Effector CD8-positive, alpha-beta T cell (primary cell): ENCODE measurements around the gene MET.
"Not testable (repeated sequence)": the region's sequence is repeated elsewhere in the genome, so short reads cannot be mapped to it uniquely, and the experiment has no call there.

Experiments used
- DNase-seq: peaks from one replicate; lab custom pipeline; 2025; lab: John Stamatoyannopoulos, UW

MET gene

DNA sequence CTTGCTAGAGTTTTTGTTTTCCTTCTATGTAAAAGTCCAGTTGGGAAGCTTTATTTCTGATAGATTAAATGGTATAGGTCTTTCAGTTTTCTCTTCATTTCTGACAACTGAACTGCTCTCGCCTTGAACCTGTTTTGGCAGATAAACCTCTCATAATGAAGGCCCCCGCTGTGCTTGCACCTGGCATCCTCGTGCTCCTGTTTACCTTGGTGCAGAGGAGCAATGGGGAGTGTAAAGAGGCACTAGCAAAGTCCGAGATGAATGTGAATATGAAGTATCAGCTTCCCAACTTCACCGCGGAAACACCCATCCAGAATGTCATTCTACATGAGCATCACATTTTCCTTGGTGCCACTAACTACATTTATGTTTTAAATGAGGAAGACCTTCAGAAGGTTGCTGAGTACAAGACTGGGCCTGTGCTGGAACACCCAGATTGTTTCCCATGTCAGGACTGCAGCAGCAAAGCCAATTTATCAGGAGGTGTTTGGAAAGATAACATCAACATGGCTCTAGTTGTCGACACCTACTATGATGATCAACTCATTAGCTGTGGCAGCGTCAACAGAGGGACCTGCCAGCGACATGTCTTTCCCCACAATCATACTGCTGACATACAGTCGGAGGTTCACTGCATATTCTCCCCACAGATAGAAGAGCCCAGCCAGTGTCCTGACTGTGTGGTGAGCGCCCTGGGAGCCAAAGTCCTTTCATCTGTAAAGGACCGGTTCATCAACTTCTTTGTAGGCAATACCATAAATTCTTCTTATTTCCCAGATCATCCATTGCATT is 27.1 kb downstream of the MET start:
- DNase-seq = no peak

DNA sequence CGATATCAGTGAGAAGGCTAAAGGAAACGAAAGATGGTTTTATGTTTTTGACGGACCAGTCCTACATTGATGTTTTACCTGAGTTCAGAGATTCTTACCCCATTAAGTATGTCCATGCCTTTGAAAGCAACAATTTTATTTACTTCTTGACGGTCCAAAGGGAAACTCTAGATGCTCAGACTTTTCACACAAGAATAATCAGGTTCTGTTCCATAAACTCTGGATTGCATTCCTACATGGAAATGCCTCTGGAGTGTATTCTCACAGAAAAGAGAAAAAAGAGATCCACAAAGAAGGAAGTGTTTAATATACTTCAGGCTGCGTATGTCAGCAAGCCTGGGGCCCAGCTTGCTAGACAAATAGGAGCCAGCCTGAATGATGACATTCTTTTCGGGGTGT is 27.7 kb downstream of the MET start:
- DNase-seq = no peak

DNA sequence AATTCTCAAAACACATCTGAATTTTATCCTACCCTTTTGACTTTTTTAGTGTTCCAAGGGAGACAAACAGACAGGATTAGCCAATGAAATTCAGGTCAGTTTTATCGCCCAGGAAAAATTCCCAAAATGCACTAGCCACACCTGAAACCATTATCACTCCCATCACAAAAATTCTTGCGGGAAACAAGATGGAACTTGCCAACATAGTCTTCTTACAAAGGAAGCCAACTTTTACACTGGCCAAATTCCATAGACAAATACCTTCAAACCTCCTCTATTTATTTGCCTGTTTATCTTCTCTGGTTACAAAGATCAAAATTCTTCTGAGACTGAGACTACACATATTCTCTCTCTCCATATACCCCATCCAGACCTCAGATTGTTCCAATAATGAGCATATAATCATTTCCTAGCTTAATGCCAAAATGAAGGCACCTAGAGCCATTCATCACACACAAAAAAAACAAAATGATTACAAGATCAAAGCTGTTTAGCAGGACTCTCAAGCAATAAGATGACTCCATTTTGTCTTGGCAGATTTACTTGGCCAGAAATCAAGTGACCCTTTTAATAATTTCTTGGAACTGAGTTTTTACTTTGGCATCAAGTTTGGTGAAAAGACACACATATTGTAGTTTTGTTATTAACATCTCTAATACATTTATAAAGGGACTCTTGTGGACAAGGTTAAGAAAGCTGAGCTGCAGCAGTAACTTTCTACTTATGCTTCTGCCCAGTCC is 30.2 kb downstream of the MET start:
- no peak for DNase-seq

DNA sequence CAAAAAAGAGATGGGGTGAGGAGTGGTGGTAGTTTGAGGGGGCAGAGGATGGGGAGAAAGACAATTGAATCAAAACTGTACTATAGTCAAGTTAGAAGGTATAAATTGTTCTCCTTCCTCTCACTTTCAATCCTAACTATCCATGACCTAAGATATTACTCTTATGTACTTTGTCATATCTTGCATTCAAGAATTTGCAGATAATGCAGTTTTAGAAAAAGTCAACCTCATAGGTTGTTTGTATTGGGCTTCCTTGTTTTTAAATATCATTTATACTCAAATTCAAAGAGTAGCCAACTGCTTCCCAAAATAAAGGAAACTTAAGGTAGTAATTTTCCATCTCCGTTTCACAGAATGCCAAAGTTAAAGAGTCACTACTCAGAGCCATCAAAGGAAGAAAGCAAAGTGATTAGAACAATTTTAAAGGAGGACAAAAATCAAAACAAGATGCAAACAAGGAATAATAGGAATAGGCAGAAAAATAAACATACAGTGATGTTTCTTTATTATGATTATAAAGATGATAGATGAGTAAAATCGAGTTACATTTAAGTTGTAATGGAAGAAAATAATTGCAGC is 32.7 kb downstream of the MET start:
- no peak for DNase-seq

- no peak for DNase-seq
These were observed 33.4 kb downstream of the MET start for GRCh38 chr7:116705419-116705818.

DNA sequence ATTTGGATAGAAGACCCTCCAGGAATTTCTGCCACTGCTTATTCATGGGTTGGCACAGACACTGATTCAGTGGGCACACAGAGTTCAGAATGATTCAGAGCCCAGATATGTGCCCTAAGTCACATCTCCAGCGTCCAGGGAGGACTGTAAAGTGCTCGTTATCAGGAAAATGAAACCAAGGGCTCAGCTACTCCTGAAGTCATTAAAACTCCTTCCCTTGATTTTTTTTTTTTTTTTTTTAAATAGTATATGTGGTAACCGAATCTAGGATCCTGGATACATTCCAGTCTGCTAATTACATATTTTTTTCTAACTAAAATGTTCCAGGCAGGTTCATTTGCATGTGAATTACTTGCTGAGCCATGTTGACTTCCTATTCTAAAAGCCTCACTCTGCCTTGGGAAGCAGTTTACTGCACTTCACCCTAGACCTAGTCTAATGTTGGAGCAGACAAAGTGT is 34.7 kb downstream of the MET start:
- DNase-seq = no peak

DNA sequence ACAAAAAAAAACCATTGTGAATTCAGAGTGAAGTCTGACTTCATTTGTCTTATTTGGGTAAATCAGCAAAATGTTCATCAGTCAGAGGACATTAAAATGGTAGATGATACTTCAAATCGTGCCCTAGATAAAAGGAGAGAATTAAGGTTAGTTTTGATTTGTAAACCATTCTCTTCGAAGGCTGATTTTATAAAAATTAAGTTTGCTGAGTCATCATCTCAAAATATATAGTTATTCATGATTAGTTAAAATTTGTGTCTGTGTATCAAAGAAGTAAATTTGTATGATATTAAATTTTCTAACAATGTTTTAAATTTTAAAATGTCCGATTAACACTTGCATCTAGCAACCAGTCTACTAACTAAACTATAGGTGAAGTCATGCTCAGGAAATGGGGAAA is 35.3 kb downstream of the MET start:
- no peak for DNase-seq

- DNase-seq = no peak
These were observed 36.3 kb downstream of the MET start for GRCh38 chr7:116708248-116708647.

DNA sequence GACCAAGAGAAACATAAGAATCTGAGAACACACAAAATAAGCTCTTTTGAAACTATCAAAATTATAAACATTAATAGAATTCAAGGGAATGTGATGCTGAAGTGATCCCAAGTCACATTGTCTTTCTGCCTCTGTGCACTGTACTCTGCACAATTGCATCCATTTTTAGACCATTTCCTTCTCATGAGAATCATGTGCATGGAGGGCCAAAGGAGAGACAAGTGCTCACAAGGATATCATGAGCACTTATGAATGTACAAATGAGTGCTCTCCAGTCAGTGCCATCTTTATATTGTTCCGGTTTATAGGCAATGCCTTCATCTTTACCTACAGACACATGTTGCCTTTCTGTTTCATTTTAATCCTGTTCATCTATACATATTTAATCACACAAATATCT is 36.9 kb downstream of the MET start:
- no peak for DNase-seq

GRCh38 chr7:116709336-116709735 is 37.3 kb downstream of the MET start:
- no peak for DNase-seq

DNA sequence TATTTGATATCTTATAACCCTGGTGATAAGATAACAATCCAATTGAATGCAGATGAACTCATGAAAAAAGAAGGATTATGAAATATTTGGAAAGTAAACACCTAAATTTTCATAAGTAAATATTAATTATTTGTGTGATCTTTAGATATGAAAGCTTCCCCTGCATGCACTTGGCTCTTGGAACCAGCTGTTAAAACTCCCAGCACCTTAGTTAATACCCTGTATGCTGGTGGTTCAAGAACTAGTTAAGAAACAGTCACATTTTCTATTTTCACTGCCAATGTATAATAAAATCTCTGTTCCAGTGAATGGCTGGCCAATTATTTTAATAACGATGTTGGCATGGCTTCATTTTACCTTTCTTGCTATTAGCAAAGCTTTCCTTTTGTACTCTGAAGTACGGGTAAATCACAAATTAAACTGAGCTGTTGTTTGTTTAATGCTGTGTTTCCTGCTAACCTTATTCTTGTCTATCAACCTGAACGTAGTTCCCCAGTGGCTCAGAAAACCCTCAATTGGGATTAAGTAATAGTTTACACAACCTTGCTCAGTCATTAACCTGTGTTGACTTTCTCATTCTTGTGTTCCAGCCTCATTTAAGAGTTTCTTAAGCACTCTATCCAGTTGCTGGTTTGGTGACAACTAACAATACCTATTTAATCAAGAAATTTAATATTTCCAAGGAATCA is 38.9 kb downstream of the MET start:
- DNase-seq = no peak

GRCh38 chr7:116711790-116712189 is 39.8 kb downstream of the MET start:
- no peak for DNase-seq

GRCh38 chr7:116713500-116713899 is 41.5 kb downstream of the MET start:
- DNase-seq = no peak

- DNase-seq = no peak
These were observed 41.9 kb downstream of the MET start for GRCh38 chr7:116713918-116714317.

DNA sequence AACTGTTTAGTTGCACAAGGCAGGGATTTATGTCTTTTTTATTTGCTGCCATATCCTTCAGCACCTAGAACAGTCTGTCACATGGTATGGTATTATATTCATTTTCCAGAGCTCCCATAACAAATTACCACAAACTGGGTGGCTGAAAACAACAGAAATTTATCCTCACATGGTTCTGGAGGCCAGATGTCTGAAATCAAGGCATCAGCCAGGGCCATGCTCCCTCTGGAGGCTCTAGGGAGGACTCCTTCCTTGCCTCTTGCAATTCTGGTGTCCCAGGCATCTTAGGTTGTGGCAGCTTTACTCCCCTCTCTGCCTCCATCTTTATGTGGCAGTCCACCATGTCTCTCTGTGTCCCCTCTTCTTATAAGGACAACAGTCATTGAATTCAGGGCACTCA is 43.1 kb downstream of the MET start:
- DNase-seq = no peak

- DNase-seq = no peak
These were observed 45.1 kb downstream of the MET start for GRCh38 chr7:116717137-116717536.

DNA sequence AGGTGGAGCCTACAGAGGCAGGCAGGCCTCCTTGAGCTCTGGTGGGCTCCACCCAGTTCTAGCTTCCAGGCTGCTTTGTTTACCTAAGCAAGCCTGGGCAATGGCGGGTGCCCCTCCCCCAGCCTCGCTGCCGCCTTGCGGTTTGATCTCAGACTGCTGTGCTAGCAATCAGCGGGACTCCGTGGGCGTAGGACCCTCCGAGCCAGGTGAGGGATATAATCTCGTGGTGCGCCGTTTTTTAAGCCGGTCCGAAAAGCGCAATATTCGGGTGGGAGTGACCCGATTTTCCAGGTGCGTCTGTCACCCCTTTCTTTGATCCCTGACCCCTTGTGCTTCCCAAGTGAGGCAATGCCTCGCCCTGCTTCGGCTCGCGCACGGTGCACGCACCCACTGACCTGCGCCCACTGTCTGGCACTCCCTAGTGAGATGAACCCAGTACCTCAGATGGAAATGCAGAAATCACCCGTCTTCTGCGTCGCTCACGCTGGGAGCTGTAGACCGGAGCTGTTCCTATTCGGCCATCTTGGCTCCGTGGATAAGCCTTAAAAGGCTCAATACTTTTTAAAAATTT is 52.0 kb downstream of the MET start:
- not testable (repeated sequence) for DNase-seq

GRCh38 chr7:116724560-116725231 is 52.7 kb downstream of the MET start:
- no peak for DNase-seq

DNA sequence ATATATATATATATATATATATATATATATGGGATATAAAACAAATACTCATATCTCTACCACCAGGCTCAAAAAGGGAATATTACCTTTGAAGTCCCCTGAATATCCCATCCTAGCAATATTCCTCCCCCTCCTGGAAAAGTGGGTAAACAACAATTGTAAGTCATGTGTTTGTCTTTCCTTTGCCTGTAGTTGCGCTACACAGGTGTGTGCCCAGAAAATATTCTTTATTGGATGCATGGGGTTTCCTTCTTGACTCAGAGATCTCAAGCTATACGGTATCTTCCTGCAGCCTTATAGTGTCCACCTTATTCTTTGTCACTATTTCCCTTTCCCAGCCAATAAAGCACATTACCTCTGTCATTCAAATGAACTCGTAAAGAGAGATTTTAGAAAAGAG is 54.2 kb downstream of the MET start:
- no peak for DNase-seq

DNA sequence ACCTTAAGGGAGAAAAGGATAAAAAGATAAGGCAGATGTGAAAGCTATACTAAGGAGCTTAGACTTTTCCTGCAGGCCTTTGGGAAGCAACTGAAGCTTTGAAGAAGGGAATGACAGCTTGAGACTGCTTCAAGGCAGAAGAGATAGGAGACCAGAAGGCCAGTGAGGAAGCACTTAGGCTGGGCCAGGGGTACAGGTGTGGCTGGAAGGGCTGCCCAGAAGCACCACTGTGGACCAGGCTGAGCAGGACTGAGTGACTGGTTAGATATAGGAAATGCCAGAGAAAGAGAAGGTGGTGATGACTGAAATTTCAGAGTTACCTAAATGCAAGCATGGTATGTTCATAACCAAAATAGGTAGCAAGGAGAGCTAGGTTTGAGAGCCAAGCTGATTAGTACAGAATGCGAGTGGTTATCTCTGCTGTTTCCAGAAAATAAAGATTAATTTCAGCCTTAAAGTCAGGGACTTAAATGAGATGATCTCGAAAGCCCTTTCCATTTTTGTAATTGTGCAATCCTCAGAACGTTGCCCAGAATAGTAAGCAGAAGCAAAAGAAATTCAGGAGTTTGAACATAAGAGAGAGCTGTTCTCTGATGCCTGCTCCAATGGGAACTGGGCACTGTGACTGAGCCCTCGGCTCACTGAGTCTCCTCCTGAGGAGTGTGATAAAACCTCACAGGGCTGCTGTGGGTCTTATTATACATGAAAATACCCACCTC is 54.9 kb downstream of the MET start:
- no peak for DNase-seq
